ENCODE data around the gene ZNF629. TPM values are rescaled to one million over a fixed set of nuclear protein-coding genes. Genes with fewer than 3 reads are reported as not detected.
"Not testable (repeated sequence)": the region's sequence is repeated elsewhere in the genome, so short reads cannot be mapped to it uniquely, and the experiment has no call there.

The ZNF629 gene
- total RNA-seq, 1 donor from 2014 or later, result 13.7 TPM

- Histone ChIP-seq H2AFZ (replicated peaks) (no peak overlapping the region), H4K20me1 (ENCODE audit: low read depth) (no peaks in the 10 kb centered on the region), H3K9ac (no peak overlapping the region), H3K36me3 (no peaks in the 10 kb centered on the region), H3K79me2 (ENCODE audit: low read depth) (no peaks in the 10 kb centered on the region), H3K4me1 (no peaks in the 10 kb centered on the region), H3K27ac (no peak overlapping the region), H3K4me2 (no peak overlapping the region), H3K4me3 (no peak overlapping the region), H3K9me3 (ENCODE audit: low read depth) (no peaks in the 10 kb centered on the region), H3K27me3 (peaks cover 42% of the 10 kb centered on the region), H3F3A (ENCODE audit: low read depth) (no peaks in the 10 kb centered on the region)
- Mint-ChIP-seq H3K27me3 (ENCODE audit: insufficient read depth, low read depth) (peaks cover 7% of the 10 kb centered on the region), H3K4me3 (no peak overlapping the region), H3K4me1 (no peaks in the 10 kb centered on the region), H3K9me3 (no peaks in the 10 kb centered on the region), H3K36me3 (peaks cover 6% of the 10 kb centered on the region), H3K27ac (no peak overlapping the region)
- DNase-seq (ENCODE audit: low spot score), result no peak
- TF ChIP-seq EZH2 (IDR thresholded peaks at IDR 0.05) (no peak), EZH2phosphoT487 (IDR thresholded peaks at IDR 0.05) (no peak)
- TF ChIP-seq, protein P1, sequence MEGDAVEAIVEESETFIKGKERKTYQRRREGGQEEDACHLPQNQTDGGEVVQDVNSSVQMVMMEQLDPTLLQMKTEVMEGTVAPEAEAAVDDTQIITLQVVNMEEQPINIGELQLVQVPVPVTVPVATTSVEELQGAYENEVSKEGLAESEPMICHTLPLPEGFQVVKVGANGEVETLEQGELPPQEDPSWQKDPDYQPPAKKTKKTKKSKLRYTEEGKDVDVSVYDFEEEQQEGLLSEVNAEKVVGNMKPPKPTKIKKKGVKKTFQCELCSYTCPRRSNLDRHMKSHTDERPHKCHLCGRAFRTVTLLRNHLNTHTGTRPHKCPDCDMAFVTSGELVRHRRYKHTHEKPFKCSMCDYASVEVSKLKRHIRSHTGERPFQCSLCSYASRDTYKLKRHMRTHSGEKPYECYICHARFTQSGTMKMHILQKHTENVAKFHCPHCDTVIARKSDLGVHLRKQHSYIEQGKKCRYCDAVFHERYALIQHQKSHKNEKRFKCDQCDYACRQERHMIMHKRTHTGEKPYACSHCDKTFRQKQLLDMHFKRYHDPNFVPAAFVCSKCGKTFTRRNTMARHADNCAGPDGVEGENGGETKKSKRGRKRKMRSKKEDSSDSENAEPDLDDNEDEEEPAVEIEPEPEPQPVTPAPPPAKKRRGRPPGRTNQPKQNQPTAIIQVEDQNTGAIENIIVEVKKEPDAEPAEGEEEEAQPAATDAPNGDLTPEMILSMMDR (IDR thresholded peaks at IDR 0.05), result no peak
These were observed 42.4 kb upstream of the ZNF629 start for GRCh38 chr16:30829130-30830071.

GRCh38 chr16:30821891-30822290 is 34.9 kb upstream of the ZNF629 start:
- H3K36me3 Mint-ChIP-seq, result no peaks in the 10 kb centered on the region
- Histone ChIP-seq H3K4me2 (no peak overlapping the region), H3K9me3 (ENCODE audit: low read depth) (no peaks in the 10 kb centered on the region), H3K4me1 (no peaks in the 10 kb centered on the region), H3K27me3 (peaks cover 12% of the 10 kb centered on the region), H4K20me1 (ENCODE audit: low read depth) (no peaks in the 10 kb centered on the region), H2AFZ (replicated peaks) (no peak overlapping the region), H3K9ac (no peak overlapping the region), H3K4me3 (no peak overlapping the region), H3F3A (ENCODE audit: low read depth) (no peaks in the 10 kb centered on the region), H3K79me2 (ENCODE audit: low read depth) (no peaks in the 10 kb centered on the region), H3K27ac (no peak overlapping the region), H3K36me3 (no peaks in the 10 kb centered on the region)
- no peak for DNase-seq (ENCODE audit: low spot score)
- no peak overlapping the region for H3K27ac Mint-ChIP-seq
- H3K27me3 Mint-ChIP-seq (ENCODE audit: insufficient read depth, low read depth), result peaks cover 8% of the 10 kb centered on the region
- no peaks in the 10 kb centered on the region for H3K4me1 Mint-ChIP-seq
- H3K4me3 Mint-ChIP-seq, result no peak overlapping the region
- TF ChIP-seq, protein P1 (IDR thresholded peaks at IDR 0.05), result no peak
- no peak for TF ChIP-seq EZH2 (IDR thresholded peaks at IDR 0.05)
- TF ChIP-seq EZH2phosphoT487 (IDR thresholded peaks at IDR 0.05), result no peak
- no peaks in the 10 kb centered on the region for H3K9me3 Mint-ChIP-seq

- peak overlapping the region; percentile 21 for H3K4me3 Mint-ChIP-seq
- H3K27ac ChIP-seq; H3K4me2 ChIP-seq; H3K9me3 ChIP-seq (ENCODE audit: low read depth); H3K36me3 ChIP-seq; H2AFZ ChIP-seq (replicated peaks); H3F3A ChIP-seq (ENCODE audit: low read depth); H3K79me2 ChIP-seq (ENCODE audit: low read depth); H3K27me3 Mint-ChIP-seq (ENCODE audit: insufficient read depth, low read depth); H3K27ac Mint-ChIP-seq; H3K4me3 ChIP-seq; H3K9ac ChIP-seq; H3K4me1 Mint-ChIP-seq; DNase-seq (ENCODE audit: low spot score); H3K9me3 Mint-ChIP-seq; H3K36me3 Mint-ChIP-seq; H4K20me1 ChIP-seq (ENCODE audit: low read depth); H3K4me1 ChIP-seq: not testable (repeated sequence)
- peaks cover 11% of the 10 kb centered on the region for H3K27me3 ChIP-seq
These were observed 34.4 kb upstream of the ZNF629 start for GRCh38 chr16:30821441-30821840.

- Histone ChIP-seq H3K4me2 (no peak overlapping the region), H3F3A (ENCODE audit: low read depth) (no peaks in the 10 kb centered on the region), H3K4me1 (no peaks in the 10 kb centered on the region), H3K9me3 (ENCODE audit: low read depth) (no peaks in the 10 kb centered on the region), H2AFZ (replicated peaks) (no peak overlapping the region), H3K27me3 (peaks cover 8% of the 10 kb centered on the region), H3K79me2 (ENCODE audit: low read depth) (no peaks in the 10 kb centered on the region), H3K4me3 (no peak overlapping the region), H3K9ac (no peak overlapping the region), H3K27ac (no peak overlapping the region), H4K20me1 (ENCODE audit: low read depth) (no peaks in the 10 kb centered on the region), H3K36me3 (no peaks in the 10 kb centered on the region)
- H3K4me1 Mint-ChIP-seq, result no peaks in the 10 kb centered on the region
- H3K4me3 Mint-ChIP-seq, result peak overlapping the region; percentile 21
- TF ChIP-seq EZH2 (IDR thresholded peaks at IDR 0.05) (no peak), EZH2phosphoT487 (IDR thresholded peaks at IDR 0.05) (no peak)
- TF ChIP-seq, protein P1 (IDR thresholded peaks at IDR 0.05), result no peak
- H3K27me3 Mint-ChIP-seq (ENCODE audit: insufficient read depth, low read depth), result peaks cover 5% of the 10 kb centered on the region
- no peak for DNase-seq (ENCODE audit: low spot score)
- H3K36me3 Mint-ChIP-seq, result no peaks in the 10 kb centered on the region
- no peak overlapping the region for H3K27ac Mint-ChIP-seq
- H3K9me3 Mint-ChIP-seq, result no peaks in the 10 kb centered on the region
These were observed 34.0 kb upstream of the ZNF629 start for GRCh38 chr16:30820952-30821421.

All from neural progenitor cell (in vitro differentiated cells).